GM11168 (cell line): ENCODE measurements around the gene SLC29A1.
"Not testable (repeated sequence)": the region's sequence is repeated elsewhere in the genome, so short reads cannot be mapped to it uniquely, and the experiment has no call there.

ENCODE experiments used
- in situ Hi-C: fragments of 300-500 bp; cut with MboI; formaldehyde crosslinking; loops from one replicate; pipeline ENCODE4 v1.12.0; 2022; ENCODE audit warnings: low sequenced_read_pairs; ENCODE audit not compliant: unreplicated experiment

Gene SLC29A1

DNA sequence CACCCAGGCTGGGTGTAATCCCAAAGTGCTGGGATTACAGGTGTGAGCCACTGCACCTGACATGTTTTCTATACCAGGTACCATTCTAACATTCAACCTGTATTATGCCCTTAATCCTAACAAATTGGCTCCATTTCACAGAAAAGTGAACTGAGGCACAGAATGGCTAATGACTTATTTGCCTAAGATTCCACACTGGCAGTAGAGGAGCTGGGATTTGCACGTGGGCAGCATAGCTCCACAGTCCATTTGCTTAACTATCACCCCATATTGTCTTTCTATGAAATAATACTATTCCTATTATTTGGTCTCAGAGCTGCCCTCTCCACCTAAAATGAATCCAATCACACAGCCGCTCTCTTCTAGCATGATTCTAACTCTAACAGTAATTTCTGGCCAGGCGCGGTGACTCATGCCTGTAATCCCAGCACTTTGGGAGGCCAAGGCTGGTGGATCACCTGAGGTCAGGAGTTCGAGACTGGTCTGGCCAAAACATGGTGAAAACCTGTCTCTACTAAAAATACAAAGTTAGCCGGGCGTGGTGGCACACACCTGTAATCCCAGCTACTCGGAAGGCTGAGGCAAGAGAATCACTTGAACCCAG, 30.0 kb upstream of the SLC29A1 start:
- in situ Hi-C loops = no loop called here

- in situ Hi-C loops = no loop called here
These were observed 29.1 kb upstream of the SLC29A1 start for GRCh38 chr6:44194326-44194725.

GRCh38 chr6:44196351-44196750, 27.0 kb upstream of the SLC29A1 start:
- in situ Hi-C loops = not testable (repeated sequence)

- in situ Hi-C loops = no loop called here
These were observed 24.7 kb upstream of the SLC29A1 start for GRCh38 chr6:44198684-44199083.

GRCh38 chr6:44199883-44200282, 23.5 kb upstream of the SLC29A1 start:
- in situ Hi-C loops = no loop called here

DNA sequence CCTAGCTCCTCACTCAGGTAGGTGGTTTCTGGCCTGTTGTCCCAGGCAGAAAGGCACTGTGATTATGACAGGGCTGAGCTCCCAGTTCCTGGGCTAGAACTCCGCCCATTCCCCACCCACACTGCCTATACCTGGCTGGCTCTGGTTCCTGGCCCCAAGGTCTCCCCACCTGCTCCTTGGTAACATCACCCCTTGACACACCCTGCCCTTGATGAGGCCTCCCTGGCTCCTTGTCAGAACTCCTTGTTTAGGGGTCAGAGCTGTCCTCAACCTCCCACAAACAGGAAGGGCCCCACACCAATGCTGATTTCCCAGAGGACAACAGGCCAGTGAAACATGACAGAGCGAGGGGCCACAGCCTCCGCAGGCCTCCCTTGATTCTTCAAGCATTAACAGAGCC, 22.2 kb upstream of the SLC29A1 start:
- in situ Hi-C loops = no loop called here

DNA sequence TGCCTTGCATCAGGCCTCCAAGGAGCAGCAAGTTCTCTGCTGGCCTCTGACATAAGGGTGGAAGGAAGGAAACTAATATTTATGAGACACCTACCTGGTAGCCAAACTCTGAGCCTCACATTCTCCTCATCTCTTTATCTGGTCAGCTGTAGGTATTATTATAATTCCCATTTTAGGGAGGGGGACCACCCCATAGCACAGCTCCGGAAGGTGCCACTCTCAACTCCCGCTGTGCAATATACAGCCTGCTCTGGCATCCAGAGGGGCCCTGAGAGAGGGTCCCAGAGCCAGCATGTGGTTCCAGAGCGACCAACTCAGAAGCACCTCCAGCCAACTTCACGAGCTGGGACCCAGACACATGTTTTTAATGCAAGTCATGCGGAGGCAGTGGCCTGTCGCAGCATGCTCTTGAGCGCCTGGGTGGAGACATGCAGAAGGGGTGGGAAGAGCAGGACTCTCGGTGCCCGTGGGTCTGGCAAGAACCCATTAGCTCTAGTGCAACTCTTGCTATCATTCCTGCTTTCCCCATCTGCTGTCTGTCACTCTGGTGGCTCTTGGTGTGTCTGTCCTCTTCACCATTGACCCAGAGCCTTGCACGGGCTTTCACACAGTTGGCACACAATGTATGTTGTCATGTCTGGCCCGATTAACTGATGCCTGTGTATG, 21.6 kb upstream of the SLC29A1 start:
- in situ Hi-C loops = no loop called here

GRCh38 chr6:44202332-44202971, 20.9 kb upstream of the SLC29A1 start:
- in situ Hi-C loops = no loop called here

- in situ Hi-C loops = no loop called here
These were observed 20.2 kb upstream of the SLC29A1 start for GRCh38 chr6:44202972-44203750.

DNA sequence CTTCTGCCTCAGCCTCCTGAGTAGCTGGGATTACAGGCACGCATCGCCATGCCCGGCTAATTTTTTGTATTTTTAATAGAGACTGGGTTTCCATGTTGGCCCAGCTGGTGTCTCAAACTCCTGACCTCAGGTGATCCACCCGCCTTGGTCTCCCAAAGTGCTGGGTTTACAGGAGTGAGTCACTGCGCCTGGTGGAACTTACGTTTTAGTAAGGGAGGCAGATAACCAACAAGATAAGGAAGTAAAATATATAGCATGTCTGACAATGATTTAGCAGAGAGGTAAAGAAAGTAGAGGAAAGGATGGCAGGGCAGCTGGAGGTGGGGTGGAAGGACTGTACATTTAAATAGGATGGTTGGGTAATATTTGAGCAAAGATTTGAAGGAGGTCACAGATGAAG, 19.4 kb upstream of the SLC29A1 start:
- in situ Hi-C loops = no loop called here

- in situ Hi-C loops = no loop called here
These were observed 15.4 kb upstream of the SLC29A1 start for GRCh38 chr6:44207966-44208365.

- in situ Hi-C loops = no loop called here
These were observed 12.1 kb upstream of the SLC29A1 start for GRCh38 chr6:44211284-44211683.

DNA sequence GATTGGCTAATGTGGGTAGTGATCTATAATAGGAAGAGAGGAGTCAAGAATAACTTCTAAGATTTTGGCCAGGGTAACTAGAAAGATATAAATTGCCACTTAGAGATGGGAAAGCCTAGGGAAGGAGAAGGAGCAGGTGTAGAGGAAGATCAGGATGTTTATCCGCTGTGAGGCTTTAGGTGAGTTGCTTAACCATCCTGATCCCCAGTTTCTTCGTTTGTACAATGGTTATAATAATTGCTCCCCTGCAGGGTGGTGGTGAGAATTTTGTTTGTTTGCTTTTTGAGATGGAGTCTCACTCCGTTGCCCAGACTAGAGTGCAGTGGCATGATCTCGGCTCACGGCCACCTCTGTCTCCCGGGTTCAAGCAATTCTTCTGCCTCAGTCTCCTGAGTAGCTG, 9.1 kb upstream of the SLC29A1 start:
- in situ Hi-C loops = no loop called here

GRCh38 chr6:44216677-44217331, 6.6 kb upstream of the SLC29A1 start, which contains the start of gene MYMX:
Gene MYMX (plus strand): TSS chr6:44216926. CDS start chr6:44217472, 546 bp downstream.
- in situ Hi-C loops = no loop called here

DNA sequence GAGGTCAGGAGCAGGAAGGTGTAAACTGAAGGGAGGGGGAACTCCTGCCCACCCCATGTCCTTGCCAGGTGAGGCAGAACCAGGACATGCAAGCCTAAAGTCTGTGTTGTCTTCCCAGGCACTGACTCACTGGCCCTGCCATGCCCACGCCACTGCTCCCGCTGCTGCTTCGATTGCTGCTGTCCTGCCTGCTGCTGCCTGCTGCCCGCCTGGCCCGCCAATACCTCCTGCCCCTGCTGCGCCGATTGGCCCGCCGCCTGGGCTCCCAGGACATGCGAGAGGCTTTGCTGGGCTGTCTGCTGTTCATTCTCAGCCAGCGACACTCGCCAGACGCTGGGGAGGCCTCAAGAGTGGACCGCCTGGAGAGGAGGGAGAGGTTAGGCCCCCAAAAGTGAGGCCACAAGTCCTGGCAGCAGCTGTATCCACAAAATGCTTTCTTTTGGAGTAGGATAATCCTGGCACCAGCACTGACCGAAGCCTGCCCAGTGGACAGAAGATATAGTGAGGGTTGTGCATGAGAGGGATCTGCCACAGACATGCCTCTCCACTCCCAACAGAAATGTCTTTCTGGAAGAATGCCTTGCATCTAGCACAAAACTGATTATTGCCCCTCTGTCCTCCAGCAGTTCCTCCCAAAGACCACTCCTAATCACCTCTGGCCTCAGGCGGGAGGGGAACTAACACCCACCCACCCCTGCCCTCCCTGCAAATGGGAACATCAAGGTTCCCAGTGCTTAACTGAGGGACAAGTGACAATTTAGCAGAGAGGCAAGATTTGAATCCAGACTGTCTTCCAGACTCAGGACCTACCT, 5.9 kb upstream of the SLC29A1 start:
- in situ Hi-C loops = no loop called here

- in situ Hi-C loops = no loop called here
These were observed 4.2 kb upstream of the SLC29A1 start for GRCh38 chr6:44219053-44219814.

DNA sequence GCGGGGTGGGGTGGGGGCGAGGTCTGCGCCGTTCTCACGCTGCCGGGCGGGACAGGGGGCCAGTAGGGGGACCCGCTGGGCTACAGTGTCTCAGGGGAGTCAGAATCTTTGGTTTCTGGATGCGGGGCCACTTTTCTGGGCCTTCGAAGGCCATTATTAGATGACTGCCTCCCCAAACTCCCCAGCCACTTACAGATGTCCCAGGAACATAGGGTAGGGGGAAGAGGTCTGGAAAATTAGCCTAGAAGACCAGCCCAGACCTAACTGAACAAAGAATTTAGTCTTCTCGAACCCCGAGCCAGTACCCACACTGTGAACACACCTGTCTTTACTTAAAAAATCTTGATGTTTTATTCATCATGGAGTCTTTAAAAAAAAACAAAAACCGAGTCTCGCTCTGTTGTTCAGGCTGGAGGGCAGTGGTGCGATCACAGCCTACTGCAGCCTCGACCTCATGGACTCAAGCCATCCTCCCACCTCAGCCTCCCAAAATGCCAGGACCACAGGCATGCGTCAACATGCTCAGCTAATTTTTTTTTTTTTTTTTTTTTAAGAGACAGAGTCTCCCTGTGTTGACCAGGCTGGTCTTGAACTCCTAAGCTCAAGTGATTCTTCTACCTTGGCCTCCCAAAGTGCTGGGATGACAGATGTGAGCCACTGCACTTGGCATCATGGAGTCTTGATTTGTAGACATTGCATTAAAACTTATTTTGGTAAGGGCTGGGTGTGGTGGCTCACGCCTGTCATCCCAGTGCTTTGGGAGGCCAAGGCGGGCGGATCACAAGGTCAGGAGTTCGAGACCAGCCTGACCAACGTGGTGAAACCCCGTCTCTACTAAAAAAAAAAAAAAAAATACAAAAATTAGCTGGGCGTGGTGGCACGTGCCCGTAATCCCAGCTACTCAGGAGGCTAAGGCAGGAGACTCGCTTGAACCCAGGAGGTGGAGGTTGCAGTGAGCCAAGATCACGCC, 3.3 kb upstream of the SLC29A1 start:
- in situ Hi-C loops = no loop called here

DNA sequence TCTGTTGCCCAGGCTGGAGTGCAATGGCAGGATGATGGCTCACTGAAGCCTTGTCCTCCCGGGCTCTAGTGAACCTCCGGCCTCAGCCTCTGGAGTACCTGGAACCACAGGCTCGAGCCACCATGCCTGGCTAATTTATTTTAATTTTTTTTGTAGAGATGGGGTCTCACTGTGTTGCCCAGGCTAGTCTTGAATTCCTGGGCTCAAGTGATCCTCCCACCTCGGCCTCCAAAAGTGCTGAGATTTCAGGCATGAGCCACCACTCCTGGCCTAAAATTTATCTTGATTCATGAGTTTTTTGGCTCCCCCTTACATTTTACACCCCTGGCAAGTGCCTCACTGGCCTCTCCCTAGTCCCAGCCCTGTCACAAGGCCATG, 2.5 kb upstream of the SLC29A1 start:
- in situ Hi-C loops = no loop called here
